Sigmoid colon (tissue), 7 donors: Measurements from ENCODE around the gene PRRT1B. TPM values are rescaled to one million over a fixed set of nuclear protein-coding genes. Genes with fewer than 3 reads are reported as not detected.

Source experiments
- DNase-seq: peaks from one replicate; pipeline ENCODE4 v3.0.0-alpha.2; 2019
- H3K27ac ChIP-seq, 4 donors: fragments of 200-600 bp; sonication (generic); one replicate each; pipeline ENCODE4 v1.5.1; 2016 to 2019; ENCODE audit warnings: mild to moderate bottlenecking in 1 of 4
- H3K27me3 ChIP-seq, 3 donors: fragments of 200-600 bp; sonication (generic); one replicate each; pipeline ENCODE4 v1.5.1; 2019; ENCODE audit warnings: mild to moderate bottlenecking in 1 of 3
- H3K36me3 ChIP-seq, 4 donors: fragments of 200-600 bp; sonication (generic); one replicate each; pipeline ENCODE4 v1.5.1; 2016 to 2019
- H3K4me1 ChIP-seq, 4 donors: fragments of 200-600 bp; sonication (generic); one replicate each; pipeline ENCODE4 v1.5.1; 2017 to 2019
- H3K4me3 ChIP-seq, 4 donors: fragments of 200-600 bp; sonication (generic); one replicate each; pipeline ENCODE4 v1.5.1; 2017 to 2019; ENCODE audit warnings: mild to moderate bottlenecking in 2 of 4, moderate library complexity in 1 of 4
- H3K9me3 ChIP-seq, 4 donors: fragments of 200-600 bp in 3 of 4; sonication (generic) in 3 of 4; one replicate each; pipeline versions ENCODE4 v1.5.1 to v1.6.1; 2013 to 2019
- CTCF ChIP-seq, 4 experiments: fragments of 450-650 bp in 3 of 4; fragments of 200-600 bp in 1 of 4; IDR thresholded peaks; one replicate each; pipeline ENCODE4 v1.5.1; 2016 to 2019; ENCODE audit warnings: antibody characterized with exemption in 4 of 4, mild to moderate bottlenecking in 3 of 4, moderate library complexity in 2 of 4
- EP300 ChIP-seq, 4 donors: sonication (generic); formaldehyde crosslinking; IDR thresholded peaks; one replicate each; pipeline ENCODE4 v1.6.1; 2017; ENCODE audit warnings: antibody characterized with exemption in 4 of 4
- POLR2A ChIP-seq, 2 donors: fragments of 450-650 bp; IDR thresholded peaks; one replicate each; pipeline ENCODE4 v1.6.1; 2016; ENCODE audit warnings: antibody characterized with exemption in 2 of 2, mild to moderate bottlenecking in 2 of 2, moderate library complexity in 2 of 2
- POLR2AphosphoS5 ChIP-seq, 4 donors: sonication (generic); formaldehyde crosslinking; IDR thresholded peaks; one replicate each; pipeline ENCODE4 v1.6.1; 2017; ENCODE audit warnings: antibody characterized with exemption in 4 of 4
- WGBS, 2 donors: extraction: QIAGEN DNeasy Blood & Tissue Kit; methylation state at CpG; one replicate each; pipeline ENCODE4 v1.1.7; 2013; 5-methylcytosine and 5-hydroxymethylcytosine counted together
- intact Hi-C: fragments of 100-400 bp; cut with DNase I; formaldehyde crosslinking; loops from one replicate; pipeline ENCODE4 v1.15.1; 2023
- polyA plus RNA-seq, 3 donors: library from polyadenylated mRNA; stranded (reverse); fragments of 200-250 nt; gene quantifications; one replicate each; pipeline ENCODE4 v1.2.3, GENCODE V29; 2013
- total RNA-seq, 4 donors: library from RNA; depleted of rRNA; stranded (reverse); fragments of >200 nt; gene quantifications; one replicate each; pipeline ENCODE4 v1.1.0, GENCODE V29; 2016
- donor health status: healthy with polysubstance abuse.
- donor health status: Bipolar disorder and iron deficiency.
- donor health status: healthy.

The PRRT1B gene
- total and polyA plus RNA-seq, 7 donors: 0.45 to 3.6 (median 1.4) TPM; not detected in 4

DNA sequence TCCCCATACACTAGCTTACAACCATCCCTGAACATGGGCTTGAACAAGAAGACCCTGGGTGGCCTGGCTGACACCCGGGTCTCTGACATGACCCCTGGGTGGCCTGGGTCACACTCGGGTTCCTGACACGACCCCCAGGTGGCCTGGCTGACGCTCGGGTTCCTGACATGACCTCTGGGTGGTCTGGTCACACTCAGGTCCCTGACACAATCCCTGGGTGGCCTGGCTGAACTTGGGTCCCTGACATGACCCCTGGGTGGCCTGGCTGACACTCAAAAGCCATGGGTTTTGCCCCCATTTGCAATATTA, 38.0 kb downstream of the PRRT1B start:
- H3K4me3 ChIP-seq: no peak overlapping the region
- peaks cover 21 to 85% (median 55%) of the 10 kb centered on the region in 4 donors for H3K36me3 ChIP-seq
- intact Hi-C loops: no loop called here
- H3K27me3 ChIP-seq: no peaks in the 10 kb centered on the region
- DNase-seq: no peak
- TF ChIP-seq POLR2AphosphoS5 (IDR thresholded peaks at IDR 0.05) (no peak), POLR2A (IDR thresholded peaks at IDR 0.05) (no peak), CTCF (IDR thresholded peaks at IDR 0.05) (no peak), EP300 (IDR thresholded peaks at IDR 0.05) (no peak)
- 85 to 90% methylated on average over 5 of the region's 5 CpGs for WGBS, 2 donors
- no peaks in the 10 kb centered on the region for H3K9me3 ChIP-seq
- H3K4me1 ChIP-seq: peaks cover 0 to 11% (median 5%) of the 10 kb centered on the region in 4 donors
- H3K27ac ChIP-seq: no peak overlapping the region

DNA sequence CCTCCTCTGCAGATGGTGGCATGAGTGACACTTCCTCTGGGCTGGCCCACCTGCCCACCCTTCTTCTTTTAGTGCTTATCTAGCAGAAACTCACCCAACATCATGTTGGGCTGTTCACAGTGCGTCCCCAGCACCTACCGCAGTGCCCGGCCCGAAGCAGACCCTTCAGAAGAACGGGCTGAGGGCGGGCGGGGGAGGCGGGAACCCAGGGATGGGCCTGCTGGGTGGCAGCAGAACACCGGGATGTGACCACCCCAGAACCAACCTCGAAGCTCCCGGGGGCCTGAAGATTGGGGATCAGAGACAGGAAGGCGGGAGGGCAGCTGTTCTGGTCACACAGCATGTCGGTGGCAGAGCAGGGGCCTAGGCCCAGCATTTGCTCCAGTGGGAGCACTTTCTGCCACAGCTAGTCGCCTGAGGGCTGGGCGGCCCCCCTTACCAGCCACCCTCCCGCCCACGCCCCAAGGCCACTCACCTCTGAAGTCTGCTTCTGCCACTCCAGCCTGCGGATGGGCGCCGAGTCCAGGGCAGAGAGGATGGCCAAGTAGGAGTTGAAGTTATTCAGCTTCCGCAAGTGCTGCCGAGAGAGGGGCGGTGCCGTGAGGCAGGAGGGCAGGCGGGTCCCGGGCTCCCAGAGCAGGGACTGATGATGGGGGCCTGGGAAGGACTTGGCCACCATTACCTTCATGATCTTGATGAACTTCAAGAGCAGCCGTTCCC, 38.7 kb downstream of the PRRT1B start:
- H3K36me3 ChIP-seq: peaks cover 25 to 85% (median 59%) of the 10 kb centered on the region in 4 donors
- no peak overlapping the region for H3K4me3 ChIP-seq
- DNase-seq: no peak
- H3K4me1 ChIP-seq: peaks cover 0 to 11% (median 5%) of the 10 kb centered on the region in 4 donors
- H3K9me3 ChIP-seq: no peaks in the 10 kb centered on the region
- H3K27me3 ChIP-seq: no peaks in the 10 kb centered on the region
- TF ChIP-seq EP300 (IDR thresholded peaks at IDR 0.05) (no peak), CTCF (IDR thresholded peaks at IDR 0.05) (no peak), POLR2A (IDR thresholded peaks at IDR 0.05) (no peak), POLR2AphosphoS5 (IDR thresholded peaks at IDR 0.05) (no peak)
- intact Hi-C loops: no loop called here
- WGBS, 2 donors: 91 to 97% methylated on average over 27 of the region's 27 CpGs
- no peak overlapping the region for H3K27ac ChIP-seq

- Histone ChIP-seq H3K4me3 (no peak overlapping the region), H3K9me3 (no peaks in the 10 kb centered on the region), H3K4me1 (peaks cover 0 to 7% (median 3%) of the 10 kb centered on the region in 4 donors), H3K27ac (no peak overlapping the region), H3K36me3 (peaks cover 25 to 85% (median 59%) of the 10 kb centered on the region in 4 donors), H3K27me3 (no peaks in the 10 kb centered on the region)
- no peak for DNase-seq
- intact Hi-C loops: no loop called here
- 74 to 85% methylated on average over 7 of the region's 7 CpGs for WGBS, 2 donors
- TF ChIP-seq POLR2A (IDR thresholded peaks at IDR 0.05): no peak
- TF ChIP-seq POLR2AphosphoS5 (IDR thresholded peaks at IDR 0.05): no peak
- TF ChIP-seq CTCF (IDR thresholded peaks at IDR 0.05): no peak
- no peak for TF ChIP-seq EP300 (IDR thresholded peaks at IDR 0.05)
Observed at GRCh38 chr9:131584858-131585257, 39.5 kb downstream of the PRRT1B start.

- peaks cover 0 to 2% (median under 1%) of the 10 kb centered on the region in 4 donors for H3K4me1 ChIP-seq
- H3K9me3 ChIP-seq: no peaks in the 10 kb centered on the region
- H3K36me3 ChIP-seq: peaks cover 25 to 81% (median 59%) of the 10 kb centered on the region in 4 donors
- H3K4me3 ChIP-seq: no peak overlapping the region
- intact Hi-C loops: no loop called here
- DNase-seq: no peak
- no peak overlapping the region for H3K27ac ChIP-seq
- 54 to 88% methylated on average over 8 of the region's 8 CpGs for WGBS, 2 donors
- H3K27me3 ChIP-seq: no peaks in the 10 kb centered on the region
- TF ChIP-seq EP300 (IDR thresholded peaks at IDR 0.05): no peak
- TF ChIP-seq POLR2AphosphoS5 (IDR thresholded peaks at IDR 0.05): no peak
- TF ChIP-seq POLR2A (IDR thresholded peaks at IDR 0.05): no peak
- no peak for TF ChIP-seq CTCF (IDR thresholded peaks at IDR 0.05)
Observed at GRCh38 chr9:131585375-131585774, 40.1 kb downstream of the PRRT1B start.

GRCh38 chr9:131587331-131587730, 42.0 kb downstream of the PRRT1B start:
- no peak for DNase-seq
- intact Hi-C loops: no loop called here
- no peaks in the 10 kb centered on the region for H3K9me3 ChIP-seq
- H3K27me3 ChIP-seq: no peaks in the 10 kb centered on the region
- WGBS, 2 donors: 87 to 89% methylated on average over 9 of the region's 9 CpGs
- H3K4me3 ChIP-seq: no peak overlapping the region
- TF ChIP-seq POLR2AphosphoS5 (IDR thresholded peaks at IDR 0.05): no peak
- TF ChIP-seq POLR2A (IDR thresholded peaks at IDR 0.05): no peak
- TF ChIP-seq EP300 (IDR thresholded peaks at IDR 0.05): no peak
- no peak for TF ChIP-seq CTCF (IDR thresholded peaks at IDR 0.05)
- H3K27ac ChIP-seq: no peak overlapping the region
- peaks cover 25 to 73% (median 50%) of the 10 kb centered on the region in 4 donors for H3K36me3 ChIP-seq
- no peaks in the 10 kb centered on the region for H3K4me1 ChIP-seq
